ENCODE data around the gene RHOH. TPM values are rescaled to one million over a fixed set of nuclear protein-coding genes. Genes with fewer than 3 reads are reported as not detected.

The RHOH gene
- total RNA-seq, 2 donors from 2014 or later: 0.47 to 1.2 TPM

DNA sequence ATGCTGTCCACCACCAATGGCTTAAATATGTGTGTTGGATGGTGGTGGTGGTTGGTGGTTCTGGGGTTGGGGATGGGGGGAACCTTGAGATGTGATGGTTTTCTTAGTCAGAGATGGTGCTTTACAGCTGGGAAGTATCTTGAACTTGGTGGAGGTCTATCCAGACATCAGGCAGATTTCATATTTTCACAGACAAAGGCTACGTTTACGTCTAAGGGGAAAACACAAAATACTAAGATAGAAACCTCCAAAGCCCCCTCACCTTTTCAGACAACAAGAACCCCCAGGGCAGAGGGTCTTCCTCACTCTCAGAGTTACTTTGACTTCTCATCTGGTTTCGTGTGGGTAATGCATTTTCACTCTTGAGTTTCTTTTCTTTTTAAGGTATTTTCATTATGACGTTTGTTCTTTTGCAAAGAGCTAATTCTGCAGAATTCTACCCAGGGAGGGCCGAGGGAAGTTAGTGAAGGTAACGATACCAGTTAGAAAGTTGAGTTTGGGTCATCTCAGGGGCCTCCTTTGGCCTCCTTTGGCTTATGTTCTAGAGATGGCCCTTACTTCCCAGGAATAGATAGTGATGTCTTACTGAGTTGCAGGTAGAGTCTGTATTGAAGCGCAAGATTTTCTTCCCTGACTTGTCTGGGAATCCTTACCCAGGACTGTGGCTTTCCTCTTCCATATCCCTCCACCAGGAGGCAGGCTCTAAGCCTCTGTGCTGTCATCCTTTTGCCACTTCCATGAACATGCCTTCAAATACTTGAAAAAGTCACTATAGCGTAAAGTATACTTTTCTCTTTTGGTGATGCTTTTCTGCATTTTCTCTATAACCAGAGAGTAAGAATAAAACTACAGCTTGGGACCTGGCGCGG is 31.9 kb downstream of the RHOH start:
- Histone ChIP-seq H3K4me1 (no peaks in the 10 kb centered on the region), H3K27me3 (no peaks in the 10 kb centered on the region), H3K4me3 (no peak overlapping the region), H3K27ac (no peak overlapping the region), H3K36me3 (no peaks in the 10 kb centered on the region), H3K9me3 (no peaks in the 10 kb centered on the region)
- no peak for DNase-seq (ENCODE audit: low spot score)
- TF ChIP-seq, protein P1, sequence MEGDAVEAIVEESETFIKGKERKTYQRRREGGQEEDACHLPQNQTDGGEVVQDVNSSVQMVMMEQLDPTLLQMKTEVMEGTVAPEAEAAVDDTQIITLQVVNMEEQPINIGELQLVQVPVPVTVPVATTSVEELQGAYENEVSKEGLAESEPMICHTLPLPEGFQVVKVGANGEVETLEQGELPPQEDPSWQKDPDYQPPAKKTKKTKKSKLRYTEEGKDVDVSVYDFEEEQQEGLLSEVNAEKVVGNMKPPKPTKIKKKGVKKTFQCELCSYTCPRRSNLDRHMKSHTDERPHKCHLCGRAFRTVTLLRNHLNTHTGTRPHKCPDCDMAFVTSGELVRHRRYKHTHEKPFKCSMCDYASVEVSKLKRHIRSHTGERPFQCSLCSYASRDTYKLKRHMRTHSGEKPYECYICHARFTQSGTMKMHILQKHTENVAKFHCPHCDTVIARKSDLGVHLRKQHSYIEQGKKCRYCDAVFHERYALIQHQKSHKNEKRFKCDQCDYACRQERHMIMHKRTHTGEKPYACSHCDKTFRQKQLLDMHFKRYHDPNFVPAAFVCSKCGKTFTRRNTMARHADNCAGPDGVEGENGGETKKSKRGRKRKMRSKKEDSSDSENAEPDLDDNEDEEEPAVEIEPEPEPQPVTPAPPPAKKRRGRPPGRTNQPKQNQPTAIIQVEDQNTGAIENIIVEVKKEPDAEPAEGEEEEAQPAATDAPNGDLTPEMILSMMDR (IDR thresholded peaks at IDR 0.05): no peak

DNA sequence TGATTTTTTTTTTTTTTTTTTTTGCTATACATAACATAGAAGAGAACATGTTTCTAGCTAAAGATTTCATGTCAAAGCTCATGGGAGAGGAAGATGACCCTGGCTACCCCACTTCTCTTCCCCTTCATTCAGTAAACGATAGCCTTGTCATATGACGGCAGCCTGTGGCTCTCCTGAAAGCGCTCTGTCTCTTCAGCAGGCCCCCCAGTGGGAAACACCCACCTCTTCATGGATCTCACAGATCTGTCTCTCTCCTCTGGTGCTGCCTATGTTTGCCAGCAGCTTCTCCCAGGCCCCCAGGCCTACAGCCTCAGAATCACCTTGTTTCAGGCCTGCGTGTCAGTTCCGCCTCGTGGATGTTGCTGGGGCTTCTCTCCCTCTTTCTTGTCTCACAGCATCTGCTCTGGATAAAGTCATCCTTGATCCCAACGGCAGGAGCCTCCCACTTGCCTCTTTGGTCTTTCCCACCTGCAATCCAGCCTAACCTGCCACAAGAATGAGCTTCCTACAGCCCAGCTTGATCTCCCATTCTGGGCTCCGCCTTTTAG is 34.6 kb downstream of the RHOH start:
- H3K27me3 ChIP-seq: no peaks in the 10 kb centered on the region
- no peak overlapping the region for H3K4me3 ChIP-seq
- TF ChIP-seq, protein P1 (IDR thresholded peaks at IDR 0.05): no peak

DNA sequence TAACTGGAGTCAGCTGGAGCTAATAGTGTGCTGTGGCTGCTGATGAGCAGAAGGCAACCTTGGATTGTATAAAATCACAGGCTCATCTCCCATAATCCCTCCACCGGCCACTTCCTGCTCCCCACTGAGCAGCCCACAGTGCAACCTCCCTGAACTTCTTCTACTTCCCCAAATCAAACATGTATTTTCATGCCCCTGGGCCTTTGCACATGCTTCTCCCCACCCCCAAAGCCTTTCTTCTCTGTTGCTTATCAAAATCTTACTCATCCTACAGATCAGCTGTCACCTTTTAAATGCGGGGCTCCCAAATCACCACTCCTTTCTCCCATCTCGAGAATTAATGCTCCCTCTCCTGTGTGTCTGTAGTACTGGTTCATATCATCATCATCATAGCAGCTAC is 35.8 kb downstream of the RHOH start:
- DNase-seq (ENCODE audit: low spot score): no peak
- H3K4me1 ChIP-seq: no peaks in the 10 kb centered on the region
- H3K4me3 ChIP-seq: no peak overlapping the region
- TF ChIP-seq, protein P1 (IDR thresholded peaks at IDR 0.05): no peak
- H3K27ac ChIP-seq: no peak overlapping the region
- H3K27me3 ChIP-seq: no peaks in the 10 kb centered on the region
- H3K36me3 ChIP-seq: no peaks in the 10 kb centered on the region
- no peaks in the 10 kb centered on the region for H3K9me3 ChIP-seq

More for the DNA sequence above, 34.6 kb downstream of the RHOH start:
- Histone ChIP-seq H3K36me3 (no peaks in the 10 kb centered on the region), H3K4me1 (no peaks in the 10 kb centered on the region), H3K27ac (no peak overlapping the region), H3K9me3 (no peaks in the 10 kb centered on the region)
- no peak for DNase-seq (ENCODE audit: low spot score)

DNA sequence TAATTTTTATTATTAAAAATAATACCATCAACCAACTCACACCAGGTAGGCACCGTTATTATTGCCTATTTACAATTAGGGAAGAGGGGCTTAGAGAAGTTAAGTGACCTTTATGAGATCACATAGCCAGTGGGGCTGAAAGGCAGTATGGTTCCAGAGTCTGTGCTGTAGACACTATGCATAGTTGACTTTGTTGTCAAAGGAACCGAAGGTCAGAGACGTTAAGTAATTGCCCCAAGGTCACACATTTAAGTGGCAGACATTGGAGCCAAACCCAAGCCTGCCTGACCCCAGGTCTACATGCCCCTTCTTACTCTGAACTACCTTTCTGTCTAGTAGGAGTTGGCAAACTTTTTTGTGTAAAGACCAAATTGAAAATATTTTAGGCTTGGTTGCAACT is 36.4 kb downstream of the RHOH start:
- Histone ChIP-seq H3K9me3 (no peaks in the 10 kb centered on the region), H3K27me3 (no peaks in the 10 kb centered on the region), H3K4me1 (no peaks in the 10 kb centered on the region), H3K27ac (no peak overlapping the region), H3K4me3 (no peak overlapping the region), H3K36me3 (no peaks in the 10 kb centered on the region)
- DNase-seq (ENCODE audit: low spot score): no peak
- TF ChIP-seq, protein P1 (IDR thresholded peaks at IDR 0.05): no peak

DNA sequence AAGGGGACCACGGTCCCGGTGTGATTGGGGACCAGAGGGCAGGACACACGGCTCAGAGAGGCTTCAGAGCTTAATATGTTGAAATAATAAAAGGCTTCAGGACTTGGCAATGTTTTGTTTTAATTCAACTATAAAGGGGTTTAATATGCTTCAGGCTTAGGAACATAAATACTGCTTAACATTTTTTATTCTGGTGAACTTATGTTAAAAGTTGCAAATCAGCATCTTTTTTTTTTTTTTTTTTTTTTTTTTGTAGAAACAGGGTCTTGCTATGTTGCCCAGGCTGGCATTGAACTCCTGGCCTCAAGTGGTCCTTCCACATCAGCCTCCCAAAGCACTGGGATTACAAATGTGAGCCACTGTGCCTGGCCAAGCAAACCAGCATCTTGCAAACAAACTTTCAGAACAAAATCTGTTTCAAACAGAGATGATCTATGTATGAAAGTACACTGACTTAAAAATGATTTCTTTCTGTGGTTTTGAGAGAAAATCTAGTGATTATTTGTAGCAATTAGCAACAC is 37.7 kb downstream of the RHOH start:
- Histone ChIP-seq H3K4me1 (no peaks in the 10 kb centered on the region), H3K27me3 (no peaks in the 10 kb centered on the region), H3K27ac (no peak overlapping the region), H3K4me3 (no peak overlapping the region), H3K36me3 (no peaks in the 10 kb centered on the region), H3K9me3 (no peaks in the 10 kb centered on the region)
- DNase-seq (ENCODE audit: low spot score): no peak
- TF ChIP-seq, protein P1 (IDR thresholded peaks at IDR 0.05): no peak
